WERI-Rb-1 (cell line): ENCODE results near the gene TFRC.
"Not testable (repeated sequence)": the region's sequence is repeated elsewhere in the genome, so short reads cannot be mapped to it uniquely, and the experiment has no call there.

Experiments
- DNase-seq: peaks from one replicate; pipeline ENCODE4 v3.0.0-alpha.2; 2020
- H3K27ac ChIP-seq: fragments of 250-450 bp; sonication (Bioruptor Pico); 2 replicates; pipeline ENCODE4 v1.5.1; 2020; ENCODE audit warnings: mild to moderate bottlenecking, moderate library complexity
- H3K27me3 ChIP-seq: fragments of 250-450 bp; sonication (Bioruptor Pico); 2 replicates; pipeline ENCODE4 v1.5.1; 2021; ENCODE audit warnings: mild to moderate bottlenecking, low read depth, moderate library complexity; ENCODE audit not compliant: insufficient read depth, severe bottlenecking
- H3K36me3 ChIP-seq: fragments of 250-450 bp; sonication (Bioruptor Pico); 2 replicates; pipeline ENCODE4 v1.5.1; 2020; ENCODE audit warnings: mild to moderate bottlenecking, moderate library complexity
- H3K4me3 ChIP-seq: 2 replicates; pipeline ENCODE4 v1.5.1; 2011; ENCODE audit warnings: low read depth, mild to moderate bottlenecking, control low read depth, low read length
- H3K9me3 ChIP-seq: fragments of 250-450 bp; sonication (Bioruptor Pico); 2 replicates; pipeline ENCODE4 v1.5.1; 2021; ENCODE audit warnings: mild to moderate bottlenecking, moderate library complexity; ENCODE audit not compliant: severe bottlenecking
- CTCF ChIP-seq: IDR thresholded peaks from 2 replicates; pipeline ENCODE4 v1.5.1; 2011; ENCODE audit warnings: low read depth, mild to moderate bottlenecking, control low read depth, inconsistent platforms, low read length

The TFRC gene

GRCh38 chr3:196063049-196063448 is 18.8 kb downstream of the TFRC start:
- Histone ChIP-seq H3K27ac (no peak overlapping the region), H3K4me3 (no peak overlapping the region), H3K9me3 (no peaks in the 10 kb centered on the region), H3K27me3 (no peaks in the 10 kb centered on the region), H3K36me3 (peaks cover 45% of the 10 kb centered on the region)
- no peak for DNase-seq
- TF ChIP-seq CTCF, result no peak

GRCh38 chr3:196060834-196061233 is 21.1 kb downstream of the TFRC start:
- Histone ChIP-seq H3K27ac (no peak overlapping the region), H3K9me3 (no peaks in the 10 kb centered on the region), H3K4me3 (no peak overlapping the region), H3K36me3 (peaks cover 40% of the 10 kb centered on the region), H3K27me3 (no peaks in the 10 kb centered on the region)
- DNase-seq, result no peak
- no peak for TF ChIP-seq CTCF

- H3K9me3 ChIP-seq, result no peaks in the 10 kb centered on the region
- no peaks in the 10 kb centered on the region for H3K27me3 ChIP-seq
- no peak overlapping the region for H3K27ac ChIP-seq
- H3K4me3 ChIP-seq, result no peak overlapping the region
- H3K36me3 ChIP-seq, result peaks cover 43% of the 10 kb centered on the region
- TF ChIP-seq CTCF, result no peak
- no peak for DNase-seq
Measured at GRCh38 chr3:196057760-196058331, 24.0 kb downstream of the TFRC start.

- peaks cover 44% of the 10 kb centered on the region for H3K36me3 ChIP-seq
- H3K27me3 ChIP-seq, H3K4me3 ChIP-seq, H3K9me3 ChIP-seq, H3K27ac ChIP-seq, DNase-seq: not testable (repeated sequence)
Measured at GRCh38 chr3:196056371-196056770, 25.5 kb downstream of the TFRC start.

- no peak overlapping the region for H3K27ac ChIP-seq
- H3K36me3 ChIP-seq, result peaks cover 44% of the 10 kb centered on the region
Measured at GRCh38 chr3:196055683-196056270, 26.1 kb downstream of the TFRC start.

GRCh38 chr3:196055240-196055639 is 26.6 kb downstream of the TFRC start:
- Histone ChIP-seq H3K27me3 (no peaks in the 10 kb centered on the region), H3K36me3 (peaks cover 44% of the 10 kb centered on the region), H3K4me3 (no peak overlapping the region), H3K27ac (no peak overlapping the region), H3K9me3 (no peaks in the 10 kb centered on the region)
- DNase-seq, result no peak
- TF ChIP-seq CTCF, result no peak

More at GRCh38 chr3:196055683-196056270, 26.1 kb downstream of the TFRC start:
- no peak for TF ChIP-seq CTCF
- Histone ChIP-seq H3K4me3 (no peak overlapping the region), H3K9me3 (no peaks in the 10 kb centered on the region), H3K27me3 (no peaks in the 10 kb centered on the region)
- DNase-seq, result no peak
